Stimulated activated naive CD4-positive, alpha-beta T cell treated with Interleukin-2 at 50 U/mL for 16 hours (primary cell): ENCODE data around the gene NLGN3.

Experiments used
- DNase-seq: peaks from one replicate; lab custom pipeline; 2025; lab: John Stamatoyannopoulos, UW

Gene NLGN3

GRCh38 chrX:71118032-71118984 is 26.3 kb upstream of the NLGN3 start, which contains the start of gene MED12:
TSS of gene MED12 (plus strand) at chrX:71118596. CDS start at chrX:71118755, 159 bp downstream.
- DNase-seq, result peak; percentile 78

DNA sequence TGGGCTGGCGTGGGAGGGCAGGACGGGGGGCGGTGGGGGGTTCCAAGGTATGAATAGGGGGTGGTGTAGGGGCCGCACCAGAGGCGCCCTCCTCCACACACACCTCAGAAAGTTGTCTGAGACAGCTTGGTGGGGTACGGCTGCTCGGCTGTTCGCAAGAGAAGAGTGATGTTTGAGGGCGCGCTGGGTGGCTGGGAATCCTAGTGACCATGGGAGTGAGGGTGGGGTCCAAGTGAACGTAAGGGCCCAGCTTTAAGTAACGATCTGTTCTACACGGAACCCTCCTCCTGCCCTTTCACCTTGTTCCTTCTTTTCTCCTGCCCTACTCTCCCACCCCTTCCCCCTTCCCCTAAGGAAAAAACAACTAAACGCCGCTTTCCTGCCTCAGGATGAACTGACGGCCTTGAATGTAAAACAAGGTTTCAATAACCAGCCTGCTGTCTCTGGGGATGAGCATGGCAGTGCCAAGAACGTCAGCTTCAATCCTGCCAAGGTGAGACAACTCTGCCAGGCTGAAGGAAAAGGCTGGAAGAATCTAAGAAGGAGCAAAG is 25.6 kb upstream of the NLGN3 start:
- DNase-seq, result no peak

GRCh38 chrX:71128166-71128833 is 16.3 kb upstream of the NLGN3 start:
- DNase-seq, result no peak

GRCh38 chrX:71128915-71129765 is 15.5 kb upstream of the NLGN3 start:
- DNase-seq, result peak; percentile 58

- DNase-seq, result no peak
These were observed 13.1 kb upstream of the NLGN3 start for GRCh38 chrX:71131510-71131909.

DNA sequence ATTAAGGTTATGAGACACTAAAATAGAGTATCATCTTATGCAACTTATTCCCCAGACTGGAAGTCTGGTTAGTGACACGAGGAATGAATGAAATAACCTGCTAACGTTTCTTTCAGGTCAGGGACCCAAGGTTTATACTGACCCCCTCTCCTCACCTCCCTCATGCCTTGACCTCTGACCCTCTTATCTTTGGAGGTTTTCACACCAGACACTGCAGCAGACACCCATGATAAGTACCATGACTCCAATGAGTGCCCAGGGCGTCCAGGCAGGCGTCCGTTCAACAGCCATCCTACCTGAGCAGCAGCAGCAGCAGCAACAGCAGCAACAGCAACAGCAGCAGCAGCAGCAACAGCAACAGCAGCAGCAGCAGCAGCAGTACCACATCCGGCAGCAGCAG is 4.2 kb upstream of the NLGN3 start:
- DNase-seq, result no peak

GRCh38 chrX:71143508-71143907 is 1.1 kb upstream of the NLGN3 start:
- no peak for DNase-seq

DNA sequence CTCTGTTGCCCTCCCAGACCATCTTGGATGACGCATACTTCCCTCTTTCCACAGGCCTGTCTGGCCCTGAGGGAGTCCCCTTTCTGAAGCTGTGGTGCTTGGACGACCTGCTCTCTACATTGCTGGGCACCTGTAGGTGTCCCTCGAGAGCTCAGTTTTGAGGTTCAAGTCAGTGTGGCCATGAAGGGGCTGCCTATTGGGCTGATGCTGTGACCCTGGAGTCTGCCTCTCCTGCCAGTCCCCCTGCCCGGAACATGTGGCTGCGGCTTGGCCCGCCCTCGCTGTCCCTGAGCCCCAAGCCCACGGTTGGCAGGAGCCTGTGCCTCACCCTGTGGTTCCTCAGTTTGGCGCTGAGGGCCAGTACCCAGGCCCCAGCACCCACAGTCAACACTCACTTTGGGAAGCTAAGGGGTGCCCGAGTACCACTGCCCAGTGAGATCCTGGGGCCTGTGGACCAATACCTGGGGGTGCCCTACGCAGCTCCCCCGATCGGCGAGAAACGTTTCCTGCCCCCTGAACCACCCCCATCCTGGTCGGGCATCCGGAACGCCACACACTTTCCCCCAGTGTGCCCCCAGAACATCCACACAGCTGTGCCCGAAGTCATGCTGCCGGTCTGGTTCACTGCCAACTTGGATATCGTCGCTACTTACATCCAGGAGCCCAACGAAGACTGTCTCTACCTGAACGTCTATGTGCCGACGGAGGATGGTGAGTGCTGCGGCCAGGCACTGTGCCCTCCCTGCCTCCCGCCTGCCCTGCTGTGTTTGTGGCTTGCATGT is 3.0 kb downstream of the NLGN3 start:
- no peak for DNase-seq

GRCh38 chrX:71148278-71148663 is 3.6 kb downstream of the NLGN3 start:
- DNase-seq, result no peak

- no peak for DNase-seq
These were observed 6.7 kb downstream of the NLGN3 start for GRCh38 chrX:71151366-71151765.

DNA sequence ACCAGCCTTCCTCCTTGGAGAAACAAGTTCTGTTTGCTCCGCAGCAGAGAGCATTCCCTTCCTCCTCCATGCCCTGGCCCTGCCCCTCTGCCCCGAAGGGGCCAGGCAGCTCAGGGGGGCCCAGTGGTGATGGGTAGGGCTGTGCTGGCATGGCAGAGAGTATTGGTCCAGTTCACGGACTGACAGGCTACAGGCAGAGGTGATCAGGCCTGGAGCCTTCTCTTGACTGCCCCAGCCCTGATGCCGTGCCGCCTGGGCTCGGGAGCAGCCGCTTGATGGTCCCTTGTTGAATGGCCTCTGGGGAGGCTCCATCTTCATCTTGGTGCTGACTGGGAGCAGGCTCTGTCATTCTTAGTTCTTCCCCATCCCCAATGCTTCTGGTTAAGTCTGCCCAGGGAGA is 9.6 kb downstream of the NLGN3 start:
- no peak for DNase-seq

DNA sequence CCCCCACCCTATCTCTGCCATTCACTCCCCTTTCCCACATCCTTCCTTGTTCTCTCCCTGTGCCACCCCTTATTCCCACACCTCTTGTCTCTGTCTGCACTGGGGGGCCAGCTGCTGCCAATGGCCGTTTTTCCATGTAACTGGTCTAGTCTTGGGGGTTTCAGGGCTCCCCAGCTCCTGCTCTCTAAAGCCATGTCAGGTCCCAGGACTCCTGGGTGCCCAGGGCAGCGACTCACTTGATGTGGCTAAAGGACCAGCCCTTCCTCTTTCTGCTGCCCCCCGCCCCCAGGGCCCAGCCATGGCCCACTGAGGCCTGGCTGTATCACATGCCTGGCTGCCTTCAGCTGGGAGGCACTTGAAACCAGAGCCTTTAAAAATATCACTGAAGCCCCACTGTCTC is 10.0 kb downstream of the NLGN3 start:
- DNase-seq, result no peak

DNA sequence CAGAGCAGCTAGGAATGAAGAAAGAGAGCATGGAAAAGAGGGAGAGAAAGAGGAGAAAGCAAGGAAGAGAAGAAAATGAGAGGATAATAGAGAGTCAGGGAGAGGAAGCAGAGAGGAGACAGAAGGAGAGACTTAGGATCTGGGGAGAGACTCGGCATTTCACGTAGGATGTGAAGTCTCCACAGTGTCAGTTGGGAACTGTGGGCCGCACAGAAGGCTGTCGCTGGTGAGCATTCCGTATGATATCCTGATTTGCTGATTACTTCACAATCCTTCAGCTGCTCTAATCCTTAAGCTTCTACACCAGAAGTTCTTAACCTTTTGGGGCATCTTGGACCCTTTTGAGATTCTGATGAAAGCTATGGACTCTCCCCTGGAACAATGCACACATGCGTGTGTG is 14.0 kb downstream of the NLGN3 start:
- DNase-seq, result no peak

DNA sequence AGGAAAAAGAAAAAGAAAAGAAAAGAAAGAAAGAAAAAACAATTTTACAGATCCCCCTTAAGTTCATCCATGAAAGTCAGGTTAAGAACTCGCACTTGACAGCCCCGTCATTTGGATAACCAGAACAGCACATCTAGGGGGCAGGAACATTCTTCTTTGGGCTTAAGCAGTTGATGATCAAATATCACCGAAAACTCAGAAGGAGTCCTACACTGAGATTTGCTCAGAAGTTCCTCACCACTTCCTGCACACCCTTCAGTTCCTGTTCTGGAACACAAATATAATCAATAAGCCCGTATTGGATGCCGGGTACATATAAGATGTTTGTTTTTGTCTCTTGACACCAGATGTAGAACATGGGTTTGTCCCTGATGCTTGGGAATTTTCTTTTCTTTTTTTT is 14.7 kb downstream of the NLGN3 start:
- no peak for DNase-seq

GRCh38 chrX:71160475-71160874 is 15.8 kb downstream of the NLGN3 start:
- DNase-seq, result no peak

DNA sequence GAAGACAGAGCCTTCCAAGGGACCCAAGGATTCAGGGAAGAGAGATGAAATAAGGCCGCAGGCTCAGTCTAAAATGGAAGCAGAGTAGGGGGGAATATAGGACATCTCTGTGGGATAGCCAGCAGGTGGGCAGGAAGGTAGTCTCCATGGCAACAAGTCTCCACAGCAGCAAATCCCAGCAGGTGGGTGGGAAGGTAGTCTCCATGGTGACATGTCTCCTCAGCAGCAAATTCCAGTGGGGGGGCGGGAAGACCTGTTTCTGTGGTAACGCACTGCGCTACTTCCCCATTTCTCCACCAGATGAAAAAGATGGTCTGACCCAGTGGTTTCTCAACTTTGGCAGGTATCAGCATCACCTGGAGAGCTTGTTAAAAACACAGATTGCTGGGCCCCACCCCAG is 18.3 kb downstream of the NLGN3 start:
- DNase-seq, result no peak

- DNase-seq, result no peak
These were observed 19.4 kb downstream of the NLGN3 start for GRCh38 chrX:71164071-71164470.

GRCh38 chrX:71166461-71166860 is 21.8 kb downstream of the NLGN3 start:
- no peak for DNase-seq

DNA sequence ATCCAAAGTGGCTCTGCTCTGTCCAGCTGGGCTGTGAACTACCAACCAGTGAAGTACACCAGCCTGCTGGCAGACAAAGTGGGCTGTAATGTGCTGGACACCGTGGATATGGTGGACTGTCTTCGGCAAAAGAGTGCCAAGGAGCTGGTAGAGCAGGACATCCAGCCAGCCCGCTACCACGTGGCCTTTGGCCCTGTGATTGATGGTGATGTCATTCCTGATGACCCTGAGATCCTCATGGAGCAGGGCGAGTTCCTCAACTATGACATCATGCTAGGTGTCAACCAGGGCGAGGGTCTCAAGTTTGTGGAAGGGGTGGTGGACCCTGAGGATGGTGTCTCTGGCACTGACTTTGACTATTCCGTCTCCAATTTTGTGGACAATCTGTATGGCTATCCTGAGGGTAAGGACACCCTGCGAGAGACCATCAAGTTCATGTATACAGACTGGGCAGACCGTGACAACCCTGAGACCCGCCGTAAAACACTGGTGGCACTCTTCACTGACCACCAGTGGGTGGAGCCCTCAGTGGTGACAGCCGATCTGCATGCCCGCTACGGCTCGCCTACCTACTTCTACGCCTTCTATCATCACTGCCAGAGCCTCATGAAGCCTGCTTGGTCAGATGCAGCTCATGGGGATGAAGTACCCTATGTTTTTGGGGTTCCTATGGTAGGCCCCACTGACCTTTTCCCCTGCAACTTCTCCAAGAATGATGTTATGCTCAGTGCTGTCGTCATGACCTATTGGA is 22.6 kb downstream of the NLGN3 start:
- DNase-seq, result no peak

DNA sequence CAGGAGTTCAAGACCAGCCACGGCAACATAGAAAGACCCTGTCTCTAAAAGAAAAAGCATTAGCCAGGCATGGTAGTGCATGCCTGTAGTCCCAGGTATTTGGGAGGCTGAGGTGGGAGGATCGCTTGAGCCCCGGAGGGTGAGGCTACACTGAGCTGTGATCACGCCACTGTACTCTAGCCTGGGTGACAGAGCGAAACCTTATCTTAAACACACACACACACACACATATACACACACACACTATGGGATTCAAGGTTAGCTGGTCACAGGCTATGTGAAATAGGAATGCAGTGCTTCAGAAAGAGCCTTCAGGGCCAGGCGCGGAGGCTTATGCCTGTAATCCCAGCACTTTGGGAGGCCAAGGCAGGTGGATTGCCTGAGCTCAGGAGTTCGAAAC is 23.5 kb downstream of the NLGN3 start:
- DNase-seq, result no peak

GRCh38 chrX:71169586-71169985 is 24.9 kb downstream of the NLGN3 start:
- DNase-seq, result no peak
